Measurements from ENCODE around the gene DARS1. TPM values are rescaled to one million over a fixed set of nuclear protein-coding genes. Genes with fewer than 3 reads are reported as not detected.

Gene DARS1
- polyA plus RNA-seq, 1 of the 3 experiments (the other 2 are of a cell fraction): 52.2 TPM

- no peak for DNase-seq
- H3K9me3 ChIP-seq: no peaks in the 10 kb centered on the region
- no peak for TF ChIP-seq MXI1 (IDR thresholded peaks at IDR 0.05; ENCODE audit: low read depth, low read length)
- TF ChIP-seq REST (IDR thresholded peaks at IDR 0.05; ENCODE audit: low read depth, low read length): no peak
- no peak for TF ChIP-seq PBX3 (IDR thresholded peaks at IDR 0.05)
- no peak for TF ChIP-seq GABPA (IDR thresholded peaks at IDR 0.05; ENCODE audit: low read depth)
- TF ChIP-seq NRF1 (IDR thresholded peaks at IDR 0.05; ENCODE audit: low read depth, low read length): no peak
- TF ChIP-seq TCF12 (IDR thresholded peaks at IDR 0.05): no peak
- TF ChIP-seq ELF1 (IDR thresholded peaks at IDR 0.05): no peak
- no peak for TF ChIP-seq NFIC (IDR thresholded peaks at IDR 0.05; ENCODE audit: borderline replicate concordance)
- no peak for TF ChIP-seq YY1 (IDR thresholded peaks at IDR 0.05; ENCODE audit: low read depth)
- no peak for TF ChIP-seq CHD2 (IDR thresholded peaks at IDR 0.05; ENCODE audit: low read length, partially characterized antibody)
- no peak overlapping the region for H2AFZ ChIP-seq (ENCODE audit: low read depth)
- no peaks in the 10 kb centered on the region for H3K9me2 ChIP-seq
- H3K9ac ChIP-seq: no peak overlapping the region
- peaks cover 52% of the 10 kb centered on the region for H3K79me2 ChIP-seq (ENCODE audit: insufficient read depth)
- peaks cover 4% of the 10 kb centered on the region; the same call in 1 of the 2 replicates for H4K20me1 ChIP-seq (ENCODE audit: insufficient read depth)
- peaks cover 9% of the 10 kb centered on the region for H3F3A ChIP-seq (replicated peaks; ENCODE audit: insufficient read depth)
- H3K4me2 ChIP-seq: no peak overlapping the region
- H3K27me3 ChIP-seq (ENCODE audit: insufficient read depth): no peaks in the 10 kb centered on the region
- peaks cover 13 to 17% of the 10 kb centered on the region in 2 experiments for H3K4me1 ChIP-seq (ENCODE audit: control insufficient read depth in 1 of 2, insufficient read depth in 2 of 2, low read depth in 1 of 2, low read length in 1 of 2)
- CTCF ChIA-PET: no interaction called here
- H3K4me3 ChIP-seq (ENCODE audit: low read depth in 2 of 2, low read length in 1 of 2): no peak overlapping the region
- WGBS (ENCODE audit: low lambda C conversion rate): 93% methylated on average over 11 of the region's 11 CpGs
- H3K36me3 ChIP-seq (replicated peaks in 1 of 2; ENCODE audit: control insufficient read depth in 1 of 2, insufficient read depth in 2 of 2, low read length in 1 of 2): peaks cover 8 to 27% of the 10 kb centered on the region in 2 experiments
- no peak overlapping the region for H3K27ac ChIP-seq (ENCODE audit: low read depth in 2 of 2, low read length in 1 of 2)
- POLR2A ChIA-PET: no interaction called here
Measured at GRCh38 chr2:135963841-135964240, 21.6 kb downstream of the DARS1 start.

GRCh38 chr2:135962366-135963123 lies 22.9 kb downstream of the DARS1 start:
- WGBS (ENCODE audit: low lambda C conversion rate): 95% methylated on average over 4 of the region's 4 CpGs
- POLR2A ChIA-PET: no interaction called here
- TF ChIP-seq FOXM1 (IDR thresholded peaks at IDR 0.05; ENCODE audit: low read depth): no peak
- TF ChIP-seq PBX3 (IDR thresholded peaks at IDR 0.05): no peak
- TF ChIP-seq GABPA (IDR thresholded peaks at IDR 0.05; ENCODE audit: low read depth): no peak
- TF ChIP-seq USF2 (IDR thresholded peaks at IDR 0.05; ENCODE audit: borderline replicate concordance, low read depth, low read length): no peak
- TF ChIP-seq TCF12 (IDR thresholded peaks at IDR 0.05): no peak
- no peak for TF ChIP-seq REST (IDR thresholded peaks at IDR 0.05; ENCODE audit: low read depth, low read length)
- TF ChIP-seq YY1 (IDR thresholded peaks at IDR 0.05; ENCODE audit: low read depth): no peak
- TF ChIP-seq EP300 (IDR thresholded peaks at IDR 0.05; ENCODE audit: borderline replicate concordance in 1 of 2, low read depth in 1 of 2, low read length in 1 of 2): no peak
- TF ChIP-seq NFIC (IDR thresholded peaks at IDR 0.05; ENCODE audit: borderline replicate concordance): no peak
- TF ChIP-seq TAF1 (IDR thresholded peaks at IDR 0.05; ENCODE audit: borderline replicate concordance, low read depth, low read length): no peak
- no peak for TF ChIP-seq ELF1 (IDR thresholded peaks at IDR 0.05)
- no peak for TF ChIP-seq RXRA (IDR thresholded peaks at IDR 0.05; ENCODE audit: borderline replicate concordance, low read depth)

More at GRCh38 chr2:135962366-135963123, 22.9 kb downstream of the DARS1 start:
- H3K9me3 ChIP-seq: no peaks in the 10 kb centered on the region
- peaks cover 46% of the 10 kb centered on the region for H3K79me2 ChIP-seq (ENCODE audit: insufficient read depth)
- H2AFZ ChIP-seq (ENCODE audit: low read depth): no peak overlapping the region
- no peaks in the 10 kb centered on the region for H3K27me3 ChIP-seq (ENCODE audit: insufficient read depth)
- peaks cover 9% of the 10 kb centered on the region for H3F3A ChIP-seq (replicated peaks; ENCODE audit: insufficient read depth)
- CTCF ChIA-PET: no interaction called here
- H3K9me2 ChIP-seq: no peaks in the 10 kb centered on the region
- H3K9ac ChIP-seq: no peak overlapping the region
- peaks cover 13 to 17% of the 10 kb centered on the region in 2 experiments for H3K4me1 ChIP-seq (ENCODE audit: control insufficient read depth in 1 of 2, insufficient read depth in 2 of 2, low read depth in 1 of 2, low read length in 1 of 2)
- no peak overlapping the region for H3K4me3 ChIP-seq (ENCODE audit: low read depth in 2 of 2, low read length in 1 of 2)
- no peak for DNase-seq
- peaks cover 11 to 27% of the 10 kb centered on the region in 2 experiments for H3K36me3 ChIP-seq (replicated peaks in 1 of 2; ENCODE audit: control insufficient read depth in 1 of 2, insufficient read depth in 2 of 2, low read length in 1 of 2)
- no peak overlapping the region for H3K4me2 ChIP-seq
- H3K27ac ChIP-seq (ENCODE audit: low read depth in 2 of 2, low read length in 1 of 2): no peak overlapping the region; a peak in 2 of 4 replicates
- H4K20me1 ChIP-seq (ENCODE audit: insufficient read depth): peaks cover 4% of the 10 kb centered on the region; the same call in 1 of the 2 replicates

Measured in SK-N-SH (cell line).